GM10266 (cell line): ENCODE results near the gene AGR2.

ENCODE experiments used
- DNase-seq: peaks from one replicate; pipeline ENCODE4 v3.0.0; 2012; ENCODE audit errors: extremely low spot score
- CTCF ChIP-seq: IDR thresholded peaks from 2 replicates; pipeline ENCODE4 v1.5.1; 2012; ENCODE audit warnings: mild to moderate bottlenecking, low read depth; ENCODE audit not compliant: control insufficient read depth, insufficient read depth; ENCODE audit errors: missing control alignments

The AGR2 gene

DNA sequence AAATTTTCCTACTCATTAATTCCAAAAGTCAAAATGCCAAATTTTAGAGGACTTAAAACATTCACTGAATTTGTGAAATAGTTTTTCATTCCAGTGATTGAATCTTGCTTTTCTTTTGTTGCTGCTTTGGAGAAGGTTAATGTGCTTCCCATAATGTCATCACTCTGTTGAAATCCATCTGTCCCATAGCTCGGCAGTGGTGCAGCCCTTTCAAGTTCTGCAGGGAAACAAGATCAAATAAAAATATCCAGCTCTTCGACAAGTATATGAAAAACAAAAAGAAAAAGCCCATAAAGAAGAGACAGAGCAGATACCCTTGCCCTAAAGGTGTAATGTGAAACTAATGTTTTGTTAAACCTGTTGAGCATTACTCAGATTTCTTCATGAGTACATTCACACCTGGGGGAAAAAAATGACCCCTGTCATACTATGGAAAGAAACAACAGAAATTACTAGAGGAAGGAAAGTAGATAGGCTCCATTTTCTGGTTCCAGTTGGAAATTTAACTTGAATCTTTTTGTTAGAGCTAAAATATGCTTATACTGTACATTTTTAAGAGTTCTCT is 41.9 kb upstream of the AGR2 start:
- TF ChIP-seq CTCF: no peak
- no peak for DNase-seq

DNA sequence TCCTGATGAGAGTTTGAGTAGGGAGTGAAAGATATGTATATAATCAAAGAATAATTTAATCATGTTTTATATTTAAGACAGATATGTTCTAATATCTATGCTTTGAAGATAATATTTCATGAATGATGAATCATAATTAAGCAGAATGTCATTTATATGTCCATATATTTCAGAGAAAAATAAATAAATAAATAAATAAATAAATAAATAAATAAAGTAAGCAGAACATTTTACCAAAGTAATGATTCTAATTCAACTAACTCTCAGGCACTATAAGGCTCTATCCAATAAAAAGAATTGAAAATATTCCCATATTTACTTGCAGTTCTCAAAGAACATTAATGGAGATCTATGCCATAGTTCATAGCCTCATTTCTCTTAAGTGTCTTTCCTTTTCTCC is 40.9 kb upstream of the AGR2 start:
- no peak for TF ChIP-seq CTCF
- no peak for DNase-seq

DNA sequence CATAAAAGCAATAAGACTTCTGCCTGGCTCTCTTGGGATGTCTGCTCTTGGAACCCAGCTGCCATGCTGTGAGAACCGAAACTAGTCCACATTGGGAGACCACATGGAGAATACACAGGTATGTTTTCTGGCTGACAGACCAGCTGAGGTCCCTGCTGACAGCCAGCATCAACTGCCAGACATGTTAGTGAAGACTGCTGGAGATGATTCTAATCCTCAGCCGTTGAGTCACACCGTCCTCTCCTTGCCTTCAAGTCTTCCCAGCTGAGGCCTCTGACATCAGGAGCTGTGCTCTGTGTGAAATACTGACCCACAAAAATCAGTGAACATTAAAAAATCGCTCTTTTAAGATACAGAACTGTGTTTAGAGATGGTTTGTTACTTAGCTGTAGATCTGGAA is 36.9 kb upstream of the AGR2 start:
- no peak for DNase-seq
- no peak for TF ChIP-seq CTCF

DNA sequence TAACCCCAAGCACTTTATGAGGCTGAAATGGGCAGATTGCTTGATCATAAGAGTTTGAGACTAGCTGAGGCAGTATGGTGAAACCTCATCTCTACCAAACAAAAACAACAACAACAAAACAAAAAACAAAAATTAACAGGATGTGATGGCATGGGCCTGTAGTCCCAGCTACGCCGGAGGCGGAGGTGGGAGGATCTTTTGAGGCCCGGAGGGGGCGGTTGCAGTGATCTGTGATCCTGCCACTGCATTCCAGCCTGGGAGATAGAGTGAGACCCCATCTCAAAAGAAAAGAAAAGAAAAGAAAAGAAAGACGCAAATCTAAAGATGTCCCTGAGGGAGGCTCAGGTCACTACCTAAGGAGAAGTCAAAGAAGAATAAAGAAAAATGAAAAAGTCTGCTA is 35.3 kb upstream of the AGR2 start:
- DNase-seq: no peak
- TF ChIP-seq CTCF: no peak

DNA sequence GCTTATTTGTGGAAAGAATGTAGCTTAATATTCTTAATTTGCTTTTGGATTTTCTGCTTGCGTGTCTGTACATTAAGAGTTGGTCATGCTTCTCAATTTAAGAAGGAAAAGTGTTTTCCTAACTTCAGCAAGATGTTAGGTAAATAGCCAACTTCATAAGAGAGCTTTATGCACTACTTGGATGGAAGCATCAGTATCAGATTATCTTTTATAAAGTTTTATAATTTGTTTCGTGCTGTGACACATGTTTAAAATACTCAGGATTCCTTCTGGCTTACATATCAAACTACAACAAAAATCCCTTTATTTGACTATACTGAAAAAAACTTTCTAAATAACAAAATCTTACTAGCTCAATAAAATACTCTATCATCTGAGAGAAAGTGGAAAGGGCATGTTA is 34.8 kb upstream of the AGR2 start:
- no peak for TF ChIP-seq CTCF

DNA sequence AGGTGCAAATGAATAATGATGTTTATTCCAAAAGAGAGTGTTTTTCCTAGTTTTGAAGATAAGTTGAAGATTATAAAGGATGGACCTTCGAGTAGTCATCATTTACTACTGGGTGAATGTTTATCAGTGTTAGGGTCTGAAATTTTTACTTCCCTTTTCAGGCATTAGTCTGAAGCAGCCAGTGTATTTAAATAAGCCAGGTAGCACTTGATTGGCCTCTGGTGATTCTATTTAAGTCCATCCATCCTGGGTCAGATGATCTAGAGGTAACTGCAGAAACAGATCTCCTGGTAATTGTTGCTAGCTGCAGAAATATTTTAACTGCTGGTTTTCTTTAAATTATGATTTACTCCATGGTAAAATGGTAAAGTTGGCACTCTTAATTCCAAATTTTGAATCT is 34.1 kb upstream of the AGR2 start:
- no peak for DNase-seq
- TF ChIP-seq CTCF: no peak

More for the DNA sequence above, 34.8 kb upstream of the AGR2 start:
- no peak for DNase-seq

GRCh38 chr7:16838386-16838785 is 33.6 kb upstream of the AGR2 start:
- no peak for DNase-seq
- no peak for TF ChIP-seq CTCF

- no peak for TF ChIP-seq CTCF
- no peak for DNase-seq
These were observed 31.7 kb upstream of the AGR2 start for GRCh38 chr7:16836481-16836880.
